ENCODE data around the gene DGKD. TPM values are rescaled to one million over a fixed set of nuclear protein-coding genes. Genes with fewer than 3 reads are reported as not detected.

The DGKD gene
- total and polyA plus RNA-seq, 2 experiments from 2014 or later, result 3.9 to 4.0 TPM

DNA sequence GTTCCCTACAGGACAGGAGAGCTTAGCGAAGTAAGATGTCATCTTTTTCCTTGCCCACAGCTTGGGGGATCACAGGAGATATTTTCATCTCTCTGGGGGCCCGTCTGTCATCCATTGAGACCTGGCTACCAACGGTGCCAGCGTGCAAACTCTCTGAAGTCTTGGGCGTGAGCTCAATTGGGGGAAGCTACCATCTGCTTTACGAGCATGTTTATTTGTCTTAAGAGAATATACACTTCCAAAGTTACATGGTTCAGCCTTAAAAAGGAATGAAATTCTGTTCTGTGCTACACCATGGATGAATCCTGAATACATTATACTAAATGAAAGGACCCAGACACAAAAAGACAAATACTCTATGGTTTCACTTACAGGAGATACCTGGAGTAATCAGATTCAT lies 33.1 kb upstream of the DGKD start:
- H3K27me3 ChIP-seq (replicated peaks; ENCODE audit: insufficient read depth), result peaks cover 22% of the 10 kb centered on the region
- no peaks in the 10 kb centered on the region for H4K20me1 ChIP-seq (ENCODE audit: insufficient read depth)
- H2AFZ ChIP-seq, result no peak overlapping the region
- no peak overlapping the region for H3K4me2 ChIP-seq (ENCODE audit: unreplicated experiment)
- no peaks in the 10 kb centered on the region for H3K4me1 ChIP-seq (ENCODE audit: insufficient read depth)
- no peaks in the 10 kb centered on the region for H3K9me2 ChIP-seq (ENCODE audit: insufficient read depth)
- no peaks in the 10 kb centered on the region for H3K79me2 ChIP-seq (ENCODE audit: insufficient read depth)
- no peak overlapping the region for H3K4me3 ChIP-seq
- no peak for TF ChIP-seq EZH2 (IDR thresholded peaks at IDR 0.05; ENCODE audit: insufficient read depth, poor library complexity, severe bottlenecking)
- TF ChIP-seq EZH2phosphoT487 (IDR thresholded peaks at IDR 0.05; ENCODE audit: insufficient read depth, low read depth), result no peak
- H3K36me3 ChIP-seq (ENCODE audit: low read depth), result no peaks in the 10 kb centered on the region
- H3K9me3 ChIP-seq (ENCODE audit: low read depth), result no peaks in the 10 kb centered on the region
- no peak for DNase-seq
- H3K9ac ChIP-seq, result no peak overlapping the region
- 35 to 42% methylated on average over 6 of the region's 6 CpGs for WGBS, 2 experiments (ENCODE audit: low coverage in 1 of 2, low lambda C conversion rate in 2 of 2, missing lambda C conversion rate in 2 of 2)
- no peak overlapping the region for H3K27ac ChIP-seq
- H3F3A ChIP-seq (ENCODE audit: insufficient read depth), result no peaks in the 10 kb centered on the region
- in situ Hi-C loops (cut with MboI), result no loop called here

DNA sequence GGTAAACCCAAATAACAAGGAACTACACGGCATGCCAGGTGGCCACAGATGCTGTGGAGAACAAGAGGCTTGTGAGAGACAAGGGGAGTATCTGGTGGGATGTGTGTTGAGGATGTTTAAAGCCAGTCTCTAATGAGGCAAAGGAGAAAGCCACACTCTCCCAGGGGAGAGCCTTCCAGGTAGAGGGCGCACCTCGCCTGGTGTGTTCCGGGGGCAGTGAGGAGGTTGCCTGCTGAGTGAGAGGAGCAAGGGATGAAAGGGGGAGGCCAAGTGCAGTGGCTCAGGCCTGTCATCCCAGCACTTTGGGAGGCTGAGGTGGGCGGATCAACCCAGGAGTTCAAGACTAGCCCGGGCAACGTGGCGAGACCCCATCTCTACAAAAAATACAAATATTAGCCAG lies 30.4 kb upstream of the DGKD start:
- no peaks in the 10 kb centered on the region for H4K20me1 ChIP-seq (ENCODE audit: insufficient read depth)
- TF ChIP-seq EZH2 (IDR thresholded peaks at IDR 0.05; ENCODE audit: insufficient read depth, poor library complexity, severe bottlenecking), result no peak
- no peak for TF ChIP-seq EZH2phosphoT487 (IDR thresholded peaks at IDR 0.05; ENCODE audit: insufficient read depth, low read depth)
- no peak overlapping the region for H3K27ac ChIP-seq
- no peak overlapping the region for H3K9ac ChIP-seq
- H3K79me2 ChIP-seq (ENCODE audit: insufficient read depth), result no peaks in the 10 kb centered on the region
- no peaks in the 10 kb centered on the region for H3K9me2 ChIP-seq (ENCODE audit: insufficient read depth)
- no peaks in the 10 kb centered on the region for H3F3A ChIP-seq (ENCODE audit: insufficient read depth)
- no peak overlapping the region for H2AFZ ChIP-seq
- DNase-seq, result no peak
- 66 to 77% methylated on average over 8 of the region's 8 CpGs for WGBS, 2 experiments (ENCODE audit: low coverage in 1 of 2, low lambda C conversion rate in 2 of 2, missing lambda C conversion rate in 2 of 2)
- H3K4me2 ChIP-seq (ENCODE audit: unreplicated experiment), result no peak overlapping the region
- no peaks in the 10 kb centered on the region for H3K36me3 ChIP-seq (ENCODE audit: low read depth)
- in situ Hi-C loops (cut with MboI), result no loop called here
- no peaks in the 10 kb centered on the region for H3K9me3 ChIP-seq (ENCODE audit: low read depth)
- H3K27me3 ChIP-seq (replicated peaks; ENCODE audit: insufficient read depth), result peaks cover 19% of the 10 kb centered on the region
- no peaks in the 10 kb centered on the region for H3K4me1 ChIP-seq (ENCODE audit: insufficient read depth)
- H3K4me3 ChIP-seq, result no peak overlapping the region

DNA sequence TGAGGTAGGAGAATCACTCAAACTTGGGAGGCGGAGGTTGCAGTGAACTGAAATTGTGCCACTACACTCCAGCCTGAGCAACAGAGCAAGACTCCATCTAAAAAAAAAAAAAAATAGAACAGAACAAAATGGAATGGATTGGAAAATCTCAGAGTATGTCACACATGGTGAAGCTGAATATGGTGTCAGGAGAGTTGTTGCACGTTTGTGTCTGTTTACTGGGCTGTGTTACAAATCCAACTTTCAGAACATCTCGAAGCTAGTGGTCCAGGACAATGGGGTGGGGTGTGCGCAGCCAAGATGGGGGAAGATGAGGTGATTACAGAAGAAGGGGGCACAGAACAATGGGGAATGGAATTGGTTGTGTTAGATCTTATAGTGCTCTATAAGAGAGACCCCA lies 29.0 kb upstream of the DGKD start:
- no peaks in the 10 kb centered on the region for H3K36me3 ChIP-seq (ENCODE audit: low read depth)
- DNase-seq, result no peak
- no peaks in the 10 kb centered on the region for H3K9me2 ChIP-seq (ENCODE audit: insufficient read depth)
- no peaks in the 10 kb centered on the region for H3K9me3 ChIP-seq (ENCODE audit: low read depth)
- TF ChIP-seq EZH2phosphoT487 (IDR thresholded peaks at IDR 0.05; ENCODE audit: insufficient read depth, low read depth) (no peak), EZH2 (IDR thresholded peaks at IDR 0.05; ENCODE audit: insufficient read depth, poor library complexity, severe bottlenecking) (no peak)
- H3K4me3 ChIP-seq, result no peak overlapping the region
- H3K27me3 ChIP-seq (replicated peaks; ENCODE audit: insufficient read depth), result peaks cover 7% of the 10 kb centered on the region; the same call in 1 of the 2 replicates
- no peaks in the 10 kb centered on the region for H3K4me1 ChIP-seq (ENCODE audit: insufficient read depth)
- H3K4me2 ChIP-seq (ENCODE audit: unreplicated experiment), result no peak overlapping the region
- H3K27ac ChIP-seq, result no peak overlapping the region
- H3F3A ChIP-seq (ENCODE audit: insufficient read depth), result no peaks in the 10 kb centered on the region
- H3K9ac ChIP-seq, result no peak overlapping the region
- WGBS, 2 experiments (ENCODE audit: low coverage in 1 of 2, low lambda C conversion rate in 2 of 2, missing lambda C conversion rate in 2 of 2), result 53 to 56% methylated on average over 4 of the region's 4 CpGs
- no peaks in the 10 kb centered on the region for H4K20me1 ChIP-seq (ENCODE audit: insufficient read depth)
- in situ Hi-C loops (cut with MboI), result no loop called here
- H2AFZ ChIP-seq, result no peak overlapping the region
- no peaks in the 10 kb centered on the region for H3K79me2 ChIP-seq (ENCODE audit: insufficient read depth)

DNA sequence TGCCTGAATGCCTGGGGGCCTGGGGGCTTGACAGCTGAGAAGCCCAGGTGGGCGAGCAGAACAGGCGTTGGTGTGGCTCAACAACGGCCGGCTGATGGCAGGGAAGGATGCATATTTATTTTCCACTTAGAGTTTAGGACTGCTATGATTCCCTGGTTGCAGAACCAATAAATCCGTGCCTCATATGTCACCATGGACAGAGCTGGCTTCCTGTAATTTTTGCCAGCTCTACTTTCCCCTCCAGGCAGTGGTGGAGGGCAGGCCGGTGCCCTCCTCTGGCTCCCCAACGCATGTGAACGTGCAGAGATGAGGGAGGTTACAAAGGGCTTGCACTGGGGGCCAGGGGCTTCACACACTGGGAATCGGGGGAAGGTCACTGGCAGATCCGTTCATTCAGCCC lies 28.5 kb upstream of the DGKD start:
- Histone ChIP-seq H2AFZ (no peak overlapping the region), H3K79me2 (ENCODE audit: insufficient read depth) (no peaks in the 10 kb centered on the region), H3K36me3 (ENCODE audit: low read depth) (no peaks in the 10 kb centered on the region), H3K27ac (no peak overlapping the region), H3K9me2 (ENCODE audit: insufficient read depth) (no peaks in the 10 kb centered on the region), H3K4me3 (no peak overlapping the region), H3K27me3 (replicated peaks; ENCODE audit: insufficient read depth) (peaks cover 7% of the 10 kb centered on the region; the same call in 1 of the 2 replicates), H3K9ac (no peak overlapping the region), H3K9me3 (ENCODE audit: low read depth) (no peaks in the 10 kb centered on the region), H3K4me1 (ENCODE audit: insufficient read depth) (no peaks in the 10 kb centered on the region), H3K4me2 (ENCODE audit: unreplicated experiment) (no peak overlapping the region), H4K20me1 (ENCODE audit: insufficient read depth) (no peaks in the 10 kb centered on the region), H3F3A (ENCODE audit: insufficient read depth) (no peaks in the 10 kb centered on the region)
- no peak for DNase-seq
- 25 to 32% methylated on average over 10 of the region's 10 CpGs for WGBS, 2 experiments (ENCODE audit: low coverage in 1 of 2, low lambda C conversion rate in 2 of 2, missing lambda C conversion rate in 2 of 2)
- in situ Hi-C loops (cut with MboI), result no loop called here
- no peak for TF ChIP-seq EZH2phosphoT487 (IDR thresholded peaks at IDR 0.05; ENCODE audit: insufficient read depth, low read depth)
- no peak for TF ChIP-seq EZH2 (IDR thresholded peaks at IDR 0.05; ENCODE audit: insufficient read depth, poor library complexity, severe bottlenecking)

DNA sequence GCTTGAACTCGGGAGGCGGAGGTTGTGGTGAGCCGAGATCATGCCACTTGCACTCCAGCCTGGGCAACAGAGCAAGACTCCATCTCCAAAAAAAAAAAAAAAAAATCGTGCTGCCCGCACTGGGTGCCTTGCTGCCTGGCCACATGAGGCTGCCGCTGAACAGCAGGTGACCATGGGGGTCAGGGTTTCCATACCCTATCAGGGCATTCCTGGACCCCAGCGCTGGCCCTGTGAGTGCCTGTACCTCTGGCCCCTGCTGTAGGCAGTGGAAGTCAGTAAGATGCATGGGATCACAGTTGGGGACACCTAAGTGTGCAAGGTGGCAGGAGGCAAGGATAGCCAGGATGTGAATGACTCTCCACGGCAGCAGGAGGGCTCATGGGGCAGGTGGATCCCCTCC lies 27.8 kb upstream of the DGKD start:
- no peak overlapping the region for H3K9ac ChIP-seq

More for the DNA sequence above, 27.8 kb upstream of the DGKD start:
- no peaks in the 10 kb centered on the region for H3K36me3 ChIP-seq (ENCODE audit: low read depth)
- no peaks in the 10 kb centered on the region for H3K9me3 ChIP-seq (ENCODE audit: low read depth)
- H3K27ac ChIP-seq, result no peak overlapping the region
- in situ Hi-C loops (cut with MboI), result no loop called here
- H3K4me3 ChIP-seq, result no peak overlapping the region
- H3K4me2 ChIP-seq (ENCODE audit: unreplicated experiment), result no peak overlapping the region
- no peaks in the 10 kb centered on the region for H3K4me1 ChIP-seq (ENCODE audit: insufficient read depth)
- H3K9me2 ChIP-seq (ENCODE audit: insufficient read depth), result no peaks in the 10 kb centered on the region
- whole genome bisulfite sequencing, 2 experiments (ENCODE audit: low coverage in 1 of 2, low lambda C conversion rate in 2 of 2, missing lambda C conversion rate in 2 of 2), result 72 to 78% methylated on average over 6 to 8 of the region's 8 CpGs
- TF ChIP-seq EZH2 (IDR thresholded peaks at IDR 0.05; ENCODE audit: insufficient read depth, poor library complexity, severe bottlenecking), result no peak
- no peak for TF ChIP-seq EZH2phosphoT487 (IDR thresholded peaks at IDR 0.05; ENCODE audit: insufficient read depth, low read depth)
- DNase-seq, result no peak
- no peak overlapping the region for H2AFZ ChIP-seq
- no peaks in the 10 kb centered on the region for H3K79me2 ChIP-seq (ENCODE audit: insufficient read depth)
- no peaks in the 10 kb centered on the region for H4K20me1 ChIP-seq (ENCODE audit: insufficient read depth)
- H3K27me3 ChIP-seq (replicated peaks; ENCODE audit: insufficient read depth), result 0 out of 2 replicates have a peak, but pooled peaks cover 2% of the 10 kb centered on the region
- H3F3A ChIP-seq (ENCODE audit: insufficient read depth), result no peaks in the 10 kb centered on the region

All from GM23248 (cell line).